Lower leg skin (tissue), 3 donors: ENCODE measurements around the gene RBBP8.

ENCODE experiments used
- POLR2A ChIP-seq, 2 donors: fragments of 450-650 bp; IDR thresholded peaks; one replicate each; pipeline ENCODE4 v1.6.1; 2016 to 2017; ENCODE audit warnings: antibody characterized with exemption in 2 of 2, mild to moderate bottlenecking in 1 of 2, moderate library complexity in 1 of 2
- TF ChIP-seq, protein P1 (sequence below), 3 donors: fragments of 450-650 bp; IDR thresholded peaks; one replicate each; pipeline ENCODE4 v1.5.1; 2016; ENCODE audit warnings: antibody characterized with exemption in 3 of 3, mild to moderate bottlenecking in 3 of 3, moderate library complexity in 2 of 3

GRCh38 chr18:23032030-23032582, 99.0 kb downstream of the RBBP8 start:
- TF ChIP-seq, protein P1, sequence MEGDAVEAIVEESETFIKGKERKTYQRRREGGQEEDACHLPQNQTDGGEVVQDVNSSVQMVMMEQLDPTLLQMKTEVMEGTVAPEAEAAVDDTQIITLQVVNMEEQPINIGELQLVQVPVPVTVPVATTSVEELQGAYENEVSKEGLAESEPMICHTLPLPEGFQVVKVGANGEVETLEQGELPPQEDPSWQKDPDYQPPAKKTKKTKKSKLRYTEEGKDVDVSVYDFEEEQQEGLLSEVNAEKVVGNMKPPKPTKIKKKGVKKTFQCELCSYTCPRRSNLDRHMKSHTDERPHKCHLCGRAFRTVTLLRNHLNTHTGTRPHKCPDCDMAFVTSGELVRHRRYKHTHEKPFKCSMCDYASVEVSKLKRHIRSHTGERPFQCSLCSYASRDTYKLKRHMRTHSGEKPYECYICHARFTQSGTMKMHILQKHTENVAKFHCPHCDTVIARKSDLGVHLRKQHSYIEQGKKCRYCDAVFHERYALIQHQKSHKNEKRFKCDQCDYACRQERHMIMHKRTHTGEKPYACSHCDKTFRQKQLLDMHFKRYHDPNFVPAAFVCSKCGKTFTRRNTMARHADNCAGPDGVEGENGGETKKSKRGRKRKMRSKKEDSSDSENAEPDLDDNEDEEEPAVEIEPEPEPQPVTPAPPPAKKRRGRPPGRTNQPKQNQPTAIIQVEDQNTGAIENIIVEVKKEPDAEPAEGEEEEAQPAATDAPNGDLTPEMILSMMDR (IDR thresholded peaks at IDR 0.05), result no peak
- TF ChIP-seq POLR2A (IDR thresholded peaks at IDR 0.05), result no peak
